Skeletal muscle satellite cell (primary cell): Measurements from ENCODE around the gene GAPT.

Experiments used
- H3K27me3 ChIP-seq: 2 replicates; pipeline ENCODE4 v1.7.0; 2013; ENCODE audit warnings: low read length; ENCODE audit not compliant: control insufficient read depth, insufficient read depth
- H3K36me3 ChIP-seq: 2 replicates; pipeline ENCODE4 v1.7.0; 2013; ENCODE audit warnings: mild to moderate bottlenecking, control low read depth, low read length; ENCODE audit not compliant: insufficient read depth
- H3K4me1 ChIP-seq: 2 replicates; pipeline ENCODE4 v1.7.0; 2013; ENCODE audit warnings: low read length; ENCODE audit not compliant: control insufficient read depth, insufficient read depth
- H3K4me2 ChIP-seq: 2 replicates; pipeline ENCODE4 v1.7.0; 2013; ENCODE audit warnings: mild to moderate bottlenecking, low read length
- H3K4me3 ChIP-seq: 2 replicates; pipeline ENCODE4 v1.7.0; 2013; ENCODE audit warnings: low read length
- H3K9ac ChIP-seq: 2 replicates; pipeline ENCODE4 v1.7.0; 2013; ENCODE audit warnings: mild to moderate bottlenecking, low read depth, low read length, moderate library complexity
- H3K9me3 ChIP-seq: replicated peaks from 2 replicates; pipeline ENCODE4 v1.7.0; 2013; ENCODE audit warnings: mild to moderate bottlenecking, control low read depth, low read length

Gene GAPT

DNA sequence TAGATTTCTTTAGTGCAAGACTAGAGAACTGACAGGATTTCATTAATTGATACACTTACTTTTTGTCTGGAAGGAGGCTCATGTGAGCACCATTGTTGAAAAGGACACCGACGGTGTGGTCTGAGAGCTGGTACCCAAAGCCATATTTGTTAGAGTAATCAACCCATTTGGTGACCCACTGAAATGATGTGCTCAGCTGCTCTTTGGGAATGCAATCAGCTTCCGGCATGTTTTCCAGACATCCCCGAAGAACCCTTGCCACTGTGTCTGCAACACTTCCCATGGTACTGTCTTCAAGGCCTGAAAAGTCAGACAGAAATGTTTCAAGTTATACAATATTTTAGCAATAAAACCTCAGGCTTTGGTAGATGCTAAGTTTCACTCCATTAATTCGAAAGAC lies 35.8 kb upstream of the GAPT start:
- peaks cover 64% of the 10 kb centered on the region for H3K36me3 ChIP-seq
- H3K9me3 ChIP-seq = no peaks in the 10 kb centered on the region
- H3K4me3 ChIP-seq = peak overlapping the region; percentile 75
- peak overlapping the region; percentile 98 for H3K4me2 ChIP-seq
- H3K4me1 ChIP-seq = peaks cover 33% of the 10 kb centered on the region
- no peaks in the 10 kb centered on the region for H3K27me3 ChIP-seq
- peak overlapping the region; percentile 97 for H3K9ac ChIP-seq

DNA sequence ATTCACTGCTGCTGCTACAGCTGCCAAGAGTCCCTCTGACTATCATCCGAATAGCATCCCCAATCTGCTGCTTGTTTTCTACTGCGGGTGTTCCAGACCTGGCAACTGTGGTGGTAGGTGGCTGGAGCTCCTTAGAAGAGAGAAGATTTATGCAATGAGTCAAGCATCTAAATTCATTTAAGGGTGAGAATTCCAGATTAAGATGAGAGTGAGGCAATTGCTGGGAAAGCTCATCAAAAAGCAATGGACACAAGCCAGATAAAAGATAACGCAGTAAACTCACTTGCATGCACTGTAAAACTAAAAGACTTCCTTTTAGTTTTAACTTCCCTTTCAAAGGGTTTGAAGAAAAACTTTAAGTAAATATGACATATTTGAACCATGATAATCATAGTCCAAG lies 35.2 kb upstream of the GAPT start:
- no peaks in the 10 kb centered on the region for H3K27me3 ChIP-seq
- peak overlapping the region; percentile 75 for H3K4me3 ChIP-seq
- H3K4me1 ChIP-seq = peaks cover 33% of the 10 kb centered on the region
- H3K4me2 ChIP-seq = peak overlapping the region; percentile 98
- H3K36me3 ChIP-seq = peaks cover 64% of the 10 kb centered on the region
- peak overlapping the region; percentile 97 for H3K9ac ChIP-seq
- no peaks in the 10 kb centered on the region for H3K9me3 ChIP-seq

- Histone ChIP-seq H3K4me3 (peak overlapping the region; percentile 75), H3K36me3 (peaks cover 64% of the 10 kb centered on the region), H3K4me2 (peak overlapping the region; percentile 98), H3K27me3 (no peaks in the 10 kb centered on the region), H3K9me3 (no peaks in the 10 kb centered on the region), H3K9ac (peak overlapping the region; percentile 97), H3K4me1 (peaks cover 33% of the 10 kb centered on the region)
Observed at GRCh38 chr5:58456486-58456885, 34.7 kb upstream of the GAPT start.

DNA sequence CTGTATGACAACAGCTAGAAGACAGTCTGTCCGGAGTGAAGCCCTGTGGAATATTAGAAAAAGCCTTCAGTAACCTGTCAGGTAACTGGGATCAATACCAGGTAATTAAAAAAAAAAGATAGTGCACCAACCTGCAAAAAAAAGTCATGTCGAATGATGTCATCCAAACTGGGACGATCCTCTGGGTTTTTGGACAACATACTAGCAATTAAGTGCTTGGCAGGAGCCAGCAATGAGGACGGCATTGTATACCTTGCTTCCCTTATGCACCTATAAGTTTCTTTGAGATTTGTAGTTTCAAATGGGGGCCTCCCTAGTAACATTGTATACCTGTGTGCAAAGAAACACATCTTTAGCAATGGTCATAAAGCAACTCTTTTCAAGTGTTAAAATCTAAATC lies 34.2 kb upstream of the GAPT start:
- peaks cover 33% of the 10 kb centered on the region for H3K4me1 ChIP-seq
- H3K9ac ChIP-seq = peak overlapping the region; percentile 97
- H3K4me3 ChIP-seq = peak overlapping the region; percentile 75
- H3K36me3 ChIP-seq = peaks cover 64% of the 10 kb centered on the region
- no peaks in the 10 kb centered on the region for H3K9me3 ChIP-seq
- H3K27me3 ChIP-seq = no peaks in the 10 kb centered on the region
- H3K4me2 ChIP-seq = peak overlapping the region; percentile 98

GRCh38 chr5:58458141-58458742 lies 33.0 kb upstream of the GAPT start:
- Histone ChIP-seq H3K36me3 (peaks cover 56% of the 10 kb centered on the region), H3K4me2 (peak overlapping the region; percentile 98), H3K9me3 (no peaks in the 10 kb centered on the region), H3K27me3 (no peaks in the 10 kb centered on the region), H3K4me3 (peak overlapping the region; percentile 75), H3K4me1 (peaks cover 33% of the 10 kb centered on the region), H3K9ac (peak overlapping the region; percentile 97)

DNA sequence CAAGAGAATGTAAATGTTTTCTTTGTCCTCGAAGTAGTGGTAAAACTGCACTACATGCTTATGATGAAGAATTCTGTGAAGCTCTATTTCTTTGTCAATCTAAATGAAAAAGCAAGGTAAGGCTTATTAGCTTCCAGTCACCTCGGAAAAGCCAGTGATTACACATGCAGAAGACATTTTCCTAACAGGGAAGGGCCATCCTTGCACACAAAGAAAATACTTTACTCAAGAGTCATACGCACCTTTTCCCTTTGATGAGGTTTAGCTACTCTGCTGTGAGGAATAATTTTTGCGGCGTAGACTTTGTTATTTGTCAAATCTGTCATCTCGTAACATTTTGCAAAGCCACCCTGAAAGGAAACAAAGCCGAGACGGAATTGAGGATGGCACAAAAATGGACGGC lies 32.5 kb upstream of the GAPT start:
- no peaks in the 10 kb centered on the region for H3K27me3 ChIP-seq
- H3K4me2 ChIP-seq = peak overlapping the region; percentile 98
- peaks cover 33% of the 10 kb centered on the region for H3K4me1 ChIP-seq
- H3K4me3 ChIP-seq = peak overlapping the region; percentile 75
- peaks cover 51% of the 10 kb centered on the region for H3K36me3 ChIP-seq
- no peaks in the 10 kb centered on the region for H3K9me3 ChIP-seq
- H3K9ac ChIP-seq = peak overlapping the region; percentile 97

- Histone ChIP-seq H3K9me3 (no peaks in the 10 kb centered on the region), H3K4me1 (peaks cover 32% of the 10 kb centered on the region), H3K4me3 (peak overlapping the region; percentile 75), H3K36me3 (peaks cover 44% of the 10 kb centered on the region), H3K9ac (peak overlapping the region; percentile 97), H3K4me2 (peak overlapping the region; percentile 98), H3K27me3 (no peaks in the 10 kb centered on the region)
Observed at GRCh38 chr5:58459146-58460001, 31.9 kb upstream of the GAPT start.

DNA sequence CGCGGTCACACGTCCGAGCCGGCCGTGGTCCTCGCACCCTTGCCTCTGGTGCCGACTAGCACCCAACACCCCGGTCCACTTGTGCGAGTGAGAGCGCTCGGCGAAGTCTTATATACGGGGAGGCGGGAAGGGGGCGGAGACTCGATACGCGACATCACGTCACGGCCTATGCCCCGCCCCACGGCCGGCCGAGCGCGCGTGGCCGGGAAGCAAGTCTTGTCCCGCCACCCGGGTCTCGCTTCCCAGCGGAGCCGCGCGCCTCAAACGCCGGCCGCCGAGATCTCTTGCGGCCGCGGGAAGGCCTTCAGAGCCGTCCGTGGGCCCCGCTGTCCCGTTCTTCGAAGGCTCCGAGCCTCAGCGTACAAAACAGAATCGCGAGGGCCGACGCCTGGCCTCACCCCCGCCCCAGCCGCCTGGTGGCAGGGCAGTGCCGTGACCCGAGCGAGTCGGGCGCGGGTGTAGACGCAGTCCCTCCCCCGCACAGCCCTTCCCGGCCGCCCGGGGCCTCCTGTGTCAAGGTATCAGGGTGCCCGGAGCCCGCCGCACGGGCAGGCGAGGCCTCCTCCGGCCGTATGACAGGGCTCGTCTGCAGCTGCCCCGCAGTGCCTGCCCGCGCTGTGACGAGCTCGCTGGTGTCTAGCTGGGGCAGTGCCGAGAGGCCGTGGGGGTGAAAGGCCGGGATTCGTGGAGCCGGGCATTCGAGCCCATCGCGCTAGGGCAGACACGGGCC lies 31.1 kb upstream of the GAPT start, which contains the start of gene PLK2:
TSS of gene PLK2 (minus strand) at position 85 of the 730 bp plus-strand sequence. CDS start 127 bp downstream, outside the sequence.
- no peaks in the 10 kb centered on the region for H3K27me3 ChIP-seq

DNA sequence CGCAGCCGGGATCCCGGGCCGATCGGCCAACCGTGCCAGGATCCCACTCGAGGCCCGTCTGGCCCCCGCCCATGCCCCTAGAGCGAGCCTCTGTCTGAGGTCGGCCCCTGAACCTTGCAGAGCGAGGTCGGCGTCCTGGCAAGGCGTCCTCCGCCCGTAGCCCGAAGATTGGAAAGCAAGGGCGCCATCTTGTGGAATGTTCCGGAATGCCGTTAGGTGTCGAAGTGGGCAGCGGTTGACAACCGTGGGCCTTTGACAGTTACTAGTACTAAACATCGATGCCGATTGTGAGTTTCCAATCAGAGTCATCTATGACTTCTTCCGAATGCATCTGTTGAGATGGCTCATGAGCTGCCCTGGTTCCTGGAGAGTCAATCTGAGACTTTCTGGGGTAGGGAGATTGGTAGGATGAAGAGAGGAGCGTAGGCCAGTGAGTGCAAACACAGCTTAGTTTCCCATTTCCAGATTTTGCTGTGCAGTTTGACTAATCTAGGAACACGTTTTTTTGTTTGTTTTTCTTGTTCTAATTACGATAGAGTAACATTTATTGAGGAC lies 30.4 kb upstream of the GAPT start:
- Histone ChIP-seq H3K9ac (peak overlapping the region; percentile 97), H3K4me3 (peak overlapping the region; percentile 75), H3K4me1 (peaks cover 17% of the 10 kb centered on the region)

More for the DNA sequence above, 31.1 kb upstream of the GAPT start, which contains the start of gene PLK2:
- peak within 1 kb of the TSS; percentile 98 for H3K4me2 ChIP-seq
- H3K36me3 ChIP-seq = peaks cover 36% of the 10 kb centered on the region
- no peaks in the 10 kb centered on the region for H3K9me3 ChIP-seq
- H3K4me3 ChIP-seq = peak within 1 kb of the TSS; percentile 75
- peak within 1 kb of the TSS; percentile 97 for H3K9ac ChIP-seq
- peaks cover 24% of the 10 kb centered on the region for H3K4me1 ChIP-seq

DNA sequence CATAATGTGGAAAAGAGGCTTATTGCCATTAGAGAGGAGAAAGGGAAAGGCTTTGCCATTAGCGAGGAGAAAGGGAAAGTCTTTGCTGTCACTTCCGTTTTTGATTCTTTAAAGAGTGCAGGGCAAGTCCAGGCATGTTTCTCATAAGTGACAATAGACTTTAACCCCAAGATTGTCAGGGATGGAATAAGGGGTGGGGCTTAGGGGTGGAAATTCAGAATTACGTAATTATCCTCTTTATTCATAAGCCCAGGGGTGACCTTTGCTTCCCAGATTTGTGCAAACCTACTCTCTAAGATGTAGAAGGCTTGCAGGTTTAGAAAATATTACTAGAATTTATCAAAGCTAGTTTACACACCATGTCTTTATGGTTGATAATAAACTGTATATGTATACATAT lies 29.1 kb upstream of the GAPT start:
- Histone ChIP-seq H3K4me1 (peaks cover 5% of the 10 kb centered on the region), H3K9me3 (no peaks in the 10 kb centered on the region), H3K9ac (no peak overlapping the region), H3K27me3 (no peaks in the 10 kb centered on the region), H3K36me3 (peaks cover 16% of the 10 kb centered on the region), H3K4me2 (no peak overlapping the region), H3K4me3 (no peak overlapping the region)

More for the DNA sequence above, 30.4 kb upstream of the GAPT start:
- peaks cover 30% of the 10 kb centered on the region for H3K36me3 ChIP-seq
- H3K9me3 ChIP-seq = no peaks in the 10 kb centered on the region
- peak overlapping the region; percentile 98 for H3K4me2 ChIP-seq
- H3K27me3 ChIP-seq = no peaks in the 10 kb centered on the region
